Naive thymus-derived CD4-positive, alpha-beta T cell (primary cell): ENCODE measurements around the gene FGD4. TPM values are rescaled to one million over a fixed set of nuclear protein-coding genes. Genes with fewer than 3 reads are reported as not detected.
"Not testable (repeated sequence)": the region's sequence is repeated elsewhere in the genome, so short reads cannot be mapped to it uniquely, and the experiment has no call there.

Experiments
- ATAC-seq: fragments of 150-1000 bp; cut with Tn5 transposase; 2 replicates; pipeline ENCODE4 v1.10.0; 2021; ENCODE audit warnings: mild to moderate bottlenecking, moderate library complexity
- CTCF ChIA-PET: fragments of 350-600 bp; sonication (Branson Sonifier 250); formaldehyde crosslinking; loops from one replicate; lab custom pipeline; 2021; ENCODE audit warnings: antibody characterized with exemption; lab: Charles Lee
- POLR2A ChIA-PET: fragments of 350-600 bp; sonication (Branson Sonifier 250); formaldehyde crosslinking; loops from one replicate; lab custom pipeline; 2021; ENCODE audit warnings: antibody characterized with exemption, inconsistent platforms; lab: Charles Lee
- DNase-seq, 9 donors: peaks; one replicate each; pipeline versions ENCODE4 v3.0.0 to v3.0.0-alpha.2; 2020 to 2022; ENCODE audit warnings: mixed read lengths in 1 of 9
- H3K27ac ChIP-seq: one replicate; pipeline ENCODE4 v1.7.0; 2013; ENCODE audit warnings: mild to moderate bottlenecking, low read depth, low read length, moderate library complexity
- H3K27me3 ChIP-seq, 2 donors: one replicate each; pipeline ENCODE4 v1.7.0; 2013; ENCODE audit warnings: low read length in 2 of 2, mild to moderate bottlenecking in 2 of 2, moderate library complexity in 2 of 2; ENCODE audit not compliant: control insufficient read depth in 2 of 2, insufficient read depth in 2 of 2
- H3K36me3 ChIP-seq, 3 experiments: 1 replicate in 2 of 3; 2 replicates in 1 of 3; pipeline ENCODE4 v1.7.0; 2013; ENCODE audit warnings: low read length in 3 of 3, mild to moderate bottlenecking in 3 of 3, moderate library complexity in 1 of 3; ENCODE audit not compliant: insufficient read depth in 3 of 3, control insufficient read depth in 2 of 3
- H3K4me1 ChIP-seq, 2 donors: one replicate each; pipeline ENCODE4 v1.7.0; 2013; ENCODE audit warnings: low read length in 2 of 2, mild to moderate bottlenecking in 2 of 2, moderate library complexity in 1 of 2; ENCODE audit not compliant: control insufficient read depth in 2 of 2, insufficient read depth in 2 of 2
- H3K4me3 ChIP-seq: 2 replicates; pipeline ENCODE4 v1.7.0; 2013; ENCODE audit warnings: mild to moderate bottlenecking, low read length
- H3K9me3 ChIP-seq, 3 experiments: 1 replicate in 2 of 3; 2 replicates in 1 of 3; pipeline ENCODE4 v1.7.0; 2013; ENCODE audit warnings: low read length in 3 of 3; ENCODE audit not compliant: control insufficient read depth in 2 of 3
- H3K27ac Mint-ChIP-seq, 9 donors: one replicate each; pipeline ENCODE4 v1.8.0; 2020 to 2022; ENCODE audit warnings: mixed read lengths in 9 of 9, mild to moderate bottlenecking in 8 of 9, moderate library complexity in 5 of 9, inconsistent platforms in 2 of 9
- H3K27me3 Mint-ChIP-seq, 5 donors: one replicate each; pipeline ENCODE4 v1.8.0; 2021 to 2022; ENCODE audit warnings: mixed read lengths in 5 of 5, mild to moderate bottlenecking in 1 of 5
- H3K36me3 Mint-ChIP-seq, 5 donors: one replicate each; pipeline ENCODE4 v1.8.0; 2020 to 2022; ENCODE audit warnings: mixed read lengths in 5 of 5, mild to moderate bottlenecking in 3 of 5, inconsistent platforms in 1 of 5
- H3K4me1 Mint-ChIP-seq, 7 donors: one replicate each; pipeline ENCODE4 v1.8.0; 2020 to 2022; ENCODE audit warnings: mixed read lengths in 7 of 7, mild to moderate bottlenecking in 3 of 7, inconsistent platforms in 1 of 7
- H3K4me3 Mint-ChIP-seq, 10 donors: one replicate each; pipeline ENCODE4 v1.8.0; 2020 to 2022; ENCODE audit warnings: mild to moderate bottlenecking in 10 of 10, mixed read lengths in 10 of 10, moderate library complexity in 6 of 10, inconsistent platforms in 2 of 10
- H3K9me3 Mint-ChIP-seq, 11 donors: one replicate each; pipeline ENCODE4 v1.8.0; 2020 to 2022; ENCODE audit warnings: mixed read lengths in 11 of 11, mild to moderate bottlenecking in 4 of 11, inconsistent platforms in 1 of 11, moderate library complexity in 1 of 11
- intact Hi-C, 2 donors: fragments of 100-400 bp; cut with micrococcal nuclease; formaldehyde crosslinking; loops; one replicate each; pipeline ENCODE4 v1.15.1; 2023
- polyA plus RNA-seq, 2 donors: library from polyadenylated mRNA; unstranded; fragments of 300-500 nt; fragmentation: Illumina TruSeq; gene quantifications; one replicate each; pipeline ENCODE4 v1.2.3, GENCODE V29; 2021
- total RNA-seq, 6 experiments: library from RNA in 5 of 6; stranded (reverse) in 5 of 6; gene quantifications; 1 replicate in 5 of 6; 2 replicates in 1 of 6; pipeline ENCODE4 v1.2.3 and lab custom pipeline; 2021 to 2026

The FGD4 gene
- total and polyA plus RNA-seq, 7 experiments from 2014 or later, result 0.12 to 13.7 (median 0.50) TPM; not detected in 1

GRCh38 chr12:32532951-32533350, 133.6 kb downstream of the FGD4 start:
- no peaks in the 10 kb centered on the region for H3K9me3 ChIP-seq
- ATAC-seq, result no peak
- no peak overlapping the region for H3K4me3 ChIP-seq
- Mint-ChIP-seq H3K27ac (no peak overlapping the region), H3K27me3 (peaks cover 9 to 42% (median 16%) of the 10 kb centered on the region in 5 donors), H3K4me3 (no peak overlapping the region), H3K9me3 (peaks cover 0 to 1% (median 0%) of the 10 kb centered on the region in 11 donors), H3K36me3 (no peaks in the 10 kb centered on the region), H3K4me1 (peaks cover 0 to 20% (median 13%) of the 10 kb centered on the region in 7 donors)
- CTCF ChIA-PET, result no interaction called here
- POLR2A ChIA-PET, result no interaction called here
- H3K36me3 ChIP-seq, result no peaks in the 10 kb centered on the region
- intact Hi-C loops, result no loop called here
- H3K27ac ChIP-seq, result no peak overlapping the region
- H3K27me3 ChIP-seq, result no peaks in the 10 kb centered on the region
- no peaks in the 10 kb centered on the region for H3K4me1 ChIP-seq
- DNase-seq, result no peak

DNA sequence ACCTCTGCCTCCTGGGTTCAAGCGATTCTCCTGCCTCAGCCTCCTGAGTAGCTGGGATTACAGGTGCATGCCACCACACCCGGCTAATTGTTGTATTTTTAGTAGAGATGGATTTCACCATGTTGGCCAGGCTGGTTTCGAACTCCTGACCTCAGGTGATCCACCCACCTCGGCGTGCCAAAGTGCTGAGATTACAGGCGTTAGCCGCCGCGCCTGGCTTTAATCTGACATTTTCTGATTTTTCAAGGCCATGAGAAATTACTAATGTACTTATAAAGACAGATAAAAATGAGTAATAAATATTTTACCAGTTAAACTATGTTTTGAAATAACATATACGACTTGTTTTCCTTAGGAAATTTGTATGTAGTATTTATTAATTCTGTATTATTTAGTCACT, 134.1 kb downstream of the FGD4 start:
- H3K36me3 ChIP-seq, CTCF ChIA-PET, H3K27ac Mint-ChIP-seq, H3K4me3 ChIP-seq, H3K27me3 ChIP-seq, ATAC-seq, intact Hi-C loops, H3K36me3 Mint-ChIP-seq, POLR2A ChIA-PET, H3K4me3 Mint-ChIP-seq, H3K9me3 ChIP-seq, H3K27ac ChIP-seq, DNase-seq, H3K4me1 ChIP-seq, H3K9me3 Mint-ChIP-seq: not testable (repeated sequence)
- Mint-ChIP-seq H3K27me3 (peaks cover 13 to 45% (median 16%) of the 10 kb centered on the region in 5 donors), H3K4me1 (peaks cover 0 to 20% (median 13%) of the 10 kb centered on the region in 7 donors)

DNA sequence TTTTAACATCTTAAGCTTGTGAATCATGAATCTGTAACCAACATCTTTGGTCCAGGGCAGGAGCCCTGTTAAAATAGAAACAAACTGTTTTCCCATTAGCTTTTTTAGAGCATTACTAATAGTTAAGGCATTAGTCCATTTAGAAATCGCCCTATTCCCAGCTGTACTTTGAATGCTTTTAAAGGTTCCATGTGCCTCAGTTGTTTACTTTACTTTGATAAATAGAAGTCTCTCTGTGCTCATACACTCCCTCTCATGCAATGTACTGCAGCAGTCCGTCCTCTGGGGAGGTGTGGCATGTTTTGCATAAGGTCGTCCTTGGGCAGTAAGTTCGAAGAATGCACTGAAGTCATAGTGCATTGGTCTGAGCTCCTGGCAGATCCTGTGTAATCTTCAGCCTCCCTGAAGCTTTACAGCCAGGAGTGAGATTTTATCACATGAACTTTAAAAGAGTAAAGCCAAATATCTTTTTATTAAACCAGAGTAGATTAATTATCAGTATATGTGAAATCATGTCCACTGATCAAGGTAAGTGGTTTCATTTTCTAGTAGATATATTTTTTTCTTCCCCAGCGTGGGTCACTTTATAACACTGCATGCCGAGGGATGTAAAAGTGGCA, 134.7 kb downstream of the FGD4 start:
- peaks cover 0 to 1% (median 0%) of the 10 kb centered on the region in 11 donors for H3K9me3 Mint-ChIP-seq
- H3K36me3 Mint-ChIP-seq, result peaks cover 0 to 3% (median 0%) of the 10 kb centered on the region in 5 donors
- ATAC-seq, result peak; percentile 57
- H3K4me3 Mint-ChIP-seq, result peak overlapping the region in 6 of 10 donors; percentile 7 to 59 (median 22)
- Histone ChIP-seq H3K4me3 (no peak overlapping the region), H3K27ac (no peak overlapping the region), H3K4me1 (no peaks in the 10 kb centered on the region), H3K27me3 (no peaks in the 10 kb centered on the region), H3K36me3 (no peaks in the 10 kb centered on the region), H3K9me3 (no peaks in the 10 kb centered on the region)
- intact Hi-C loops, result no loop called here
- ChIA-PET POLR2A (no interaction called here), CTCF (no interaction called here)
- H3K27ac Mint-ChIP-seq, result no peak overlapping the region
- H3K4me1 Mint-ChIP-seq, result peaks cover 0 to 20% (median 13%) of the 10 kb centered on the region in 7 donors
- DNase-seq, result no peak
- peaks cover 14 to 46% (median 16%) of the 10 kb centered on the region in 5 donors for H3K27me3 Mint-ChIP-seq

DNA sequence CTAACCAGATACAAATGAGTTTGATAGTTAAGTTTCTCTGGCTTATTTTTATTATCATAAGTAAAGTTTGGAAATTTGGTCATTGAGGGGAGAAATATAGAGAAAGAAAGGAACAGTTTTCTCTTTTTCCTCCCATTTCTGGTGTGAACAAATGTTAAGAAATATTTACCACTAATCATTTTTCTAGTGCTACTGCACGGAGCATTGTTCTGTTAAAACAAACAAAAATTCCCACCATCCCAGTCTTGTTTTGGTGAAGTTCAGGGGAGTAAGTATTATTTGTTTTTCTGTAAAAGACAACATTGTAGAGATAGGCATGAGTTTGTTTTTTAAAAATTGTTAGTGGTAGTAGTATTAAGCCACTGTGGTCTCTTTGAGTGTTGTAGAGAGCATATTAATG, 135.3 kb downstream of the FGD4 start:
- Histone ChIP-seq H3K9me3 (no peaks in the 10 kb centered on the region), H3K4me1 (no peaks in the 10 kb centered on the region), H3K36me3 (no peaks in the 10 kb centered on the region), H3K4me3 (no peak overlapping the region), H3K27ac (no peak overlapping the region), H3K27me3 (no peaks in the 10 kb centered on the region)
- intact Hi-C loops, result no loop called here
- Mint-ChIP-seq H3K27me3 (peaks cover 14 to 46% (median 16%) of the 10 kb centered on the region in 5 donors), H3K4me1 (peaks cover 0 to 20% (median 13%) of the 10 kb centered on the region in 7 donors), H3K4me3 (peak overlapping the region in 4 of 10 donors; percentile 7 to 55 (median 22)), H3K27ac (no peak overlapping the region), H3K36me3 (peaks cover 0 to 3% (median 0%) of the 10 kb centered on the region in 5 donors), H3K9me3 (peaks cover 0 to 1% (median 0%) of the 10 kb centered on the region in 11 donors)
- no peak for DNase-seq
- CTCF ChIA-PET, result no interaction called here
- ATAC-seq, result no peak
- POLR2A ChIA-PET, result no interaction called here

DNA sequence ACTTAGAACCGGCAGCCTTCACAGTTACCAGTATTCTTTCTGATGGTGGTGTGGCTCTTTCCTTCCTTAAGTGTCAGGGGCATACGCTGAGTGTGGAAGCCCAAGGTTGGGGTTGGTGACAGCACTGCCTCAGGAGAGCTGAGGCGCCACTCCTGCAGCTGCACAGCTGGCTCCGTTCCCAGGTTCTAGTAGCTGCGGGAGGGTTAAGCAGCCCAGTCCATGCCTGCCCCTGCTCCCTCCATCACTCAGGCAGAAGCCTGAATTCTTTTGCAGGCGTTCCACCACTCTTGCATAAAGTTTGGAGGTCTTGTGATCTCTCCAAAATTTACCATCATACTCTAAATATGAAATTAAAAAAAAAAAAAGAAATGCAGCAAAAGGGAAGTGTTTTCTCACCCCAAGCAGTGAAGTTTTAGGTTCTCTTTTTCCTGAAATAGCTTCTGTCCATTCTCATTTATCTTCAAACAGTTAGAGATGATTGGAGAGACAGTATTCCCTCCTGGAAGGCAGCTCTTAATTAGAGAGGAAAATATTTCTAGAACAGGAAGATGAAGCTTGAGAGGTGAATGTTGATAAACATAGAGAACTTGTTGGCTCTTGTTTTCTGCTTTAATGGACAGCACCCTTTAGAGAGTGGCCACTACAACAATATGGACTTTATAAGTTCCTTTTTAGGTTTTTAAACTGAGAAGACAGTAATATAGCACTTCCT, 136.1 kb downstream of the FGD4 start:
- Mint-ChIP-seq H3K36me3 (peaks cover 0 to 3% (median 0%) of the 10 kb centered on the region in 5 donors), H3K9me3 (peaks cover 0 to 1% (median 0%) of the 10 kb centered on the region in 11 donors), H3K4me1 (peaks cover 0 to 20% (median 13%) of the 10 kb centered on the region in 7 donors), H3K27me3 (peaks cover 16 to 51% (median 20%) of the 10 kb centered on the region in 5 donors), H3K4me3 (peak overlapping the region in 4 of 10 donors; percentile 5 to 55 (median 23)), H3K27ac (no peak overlapping the region)
- ATAC-seq (peak; percentile 56), DNase-seq (no peak)
- Histone ChIP-seq H3K9me3 (no peaks in the 10 kb centered on the region), H3K27me3 (no peaks in the 10 kb centered on the region), H3K4me3 (no peak overlapping the region), H3K36me3 (no peaks in the 10 kb centered on the region), H3K27ac (no peak overlapping the region), H3K4me1 (no peaks in the 10 kb centered on the region)
- POLR2A ChIA-PET, result no interaction called here
- CTCF ChIA-PET, result no interaction called here
- intact Hi-C loops, result no loop called here

DNA sequence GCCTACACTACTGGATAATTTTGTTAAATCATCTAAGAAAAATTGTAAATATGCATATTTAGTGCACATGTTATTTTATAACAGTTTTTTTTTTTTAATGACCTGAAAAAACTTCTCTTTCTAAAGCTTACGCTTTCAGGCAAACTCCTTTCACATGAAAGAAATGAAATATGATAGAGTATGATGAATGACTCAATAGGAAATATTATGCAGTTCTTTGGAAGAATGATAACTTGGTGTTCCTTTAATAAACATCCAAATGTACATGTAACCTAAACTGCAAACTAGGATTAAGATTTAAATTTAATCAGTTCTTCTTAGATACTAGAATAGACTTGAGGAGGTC, 136.6 kb downstream of the FGD4 start:
- Mint-ChIP-seq H3K4me1 (peaks cover 0 to 20% (median 13%) of the 10 kb centered on the region in 7 donors), H3K36me3 (peaks cover 0 to 3% (median 0%) of the 10 kb centered on the region in 5 donors), H3K4me3 (no peak overlapping the region), H3K27me3 (peaks cover 16 to 53% (median 20%) of the 10 kb centered on the region in 5 donors), H3K9me3 (peaks cover 0 to 1% (median 0%) of the 10 kb centered on the region in 11 donors), H3K27ac (no peak overlapping the region)
- Histone ChIP-seq H3K27ac (no peak overlapping the region), H3K27me3 (no peaks in the 10 kb centered on the region), H3K4me1 (no peaks in the 10 kb centered on the region), H3K4me3 (no peak overlapping the region), H3K9me3 (no peaks in the 10 kb centered on the region), H3K36me3 (no peaks in the 10 kb centered on the region)
- ATAC-seq (no peak), DNase-seq (no peak)
- intact Hi-C loops, result no loop called here
- ChIA-PET POLR2A (no interaction called here), CTCF (no interaction called here)
